Breast epithelium (tissue), 3 donors: Measurements from ENCODE around the gene ARHGEF4.

Experiments used
- POLR2A ChIP-seq: fragments of 450-650 bp; IDR thresholded peaks from one replicate; pipeline ENCODE4 v1.6.1; 2016; ENCODE audit warnings: antibody characterized with exemption, mild to moderate bottlenecking, moderate library complexity
- TF ChIP-seq, protein P1 (sequence below), 3 donors: fragments of 450-650 bp; IDR thresholded peaks; one replicate each; pipeline ENCODE4 v1.5.1; 2016 to 2017; ENCODE audit warnings: antibody characterized with exemption in 3 of 3, mild to moderate bottlenecking in 3 of 3, moderate library complexity in 3 of 3

DNA sequence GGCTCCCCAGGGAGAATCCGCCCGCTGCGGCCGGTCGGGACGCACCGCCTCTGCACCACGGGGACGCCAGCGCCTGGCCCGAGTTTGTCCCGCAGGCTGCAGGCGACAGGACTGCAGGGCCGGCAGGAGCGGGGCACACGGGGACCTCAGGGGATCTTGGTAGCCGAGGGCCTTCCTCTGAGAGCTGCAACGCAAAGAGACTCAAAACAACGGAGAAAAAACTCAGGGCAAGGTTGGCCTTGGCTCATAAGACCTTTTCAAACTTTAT lies 79.7 kb downstream of the ARHGEF4 start:
- TF ChIP-seq, protein P1, sequence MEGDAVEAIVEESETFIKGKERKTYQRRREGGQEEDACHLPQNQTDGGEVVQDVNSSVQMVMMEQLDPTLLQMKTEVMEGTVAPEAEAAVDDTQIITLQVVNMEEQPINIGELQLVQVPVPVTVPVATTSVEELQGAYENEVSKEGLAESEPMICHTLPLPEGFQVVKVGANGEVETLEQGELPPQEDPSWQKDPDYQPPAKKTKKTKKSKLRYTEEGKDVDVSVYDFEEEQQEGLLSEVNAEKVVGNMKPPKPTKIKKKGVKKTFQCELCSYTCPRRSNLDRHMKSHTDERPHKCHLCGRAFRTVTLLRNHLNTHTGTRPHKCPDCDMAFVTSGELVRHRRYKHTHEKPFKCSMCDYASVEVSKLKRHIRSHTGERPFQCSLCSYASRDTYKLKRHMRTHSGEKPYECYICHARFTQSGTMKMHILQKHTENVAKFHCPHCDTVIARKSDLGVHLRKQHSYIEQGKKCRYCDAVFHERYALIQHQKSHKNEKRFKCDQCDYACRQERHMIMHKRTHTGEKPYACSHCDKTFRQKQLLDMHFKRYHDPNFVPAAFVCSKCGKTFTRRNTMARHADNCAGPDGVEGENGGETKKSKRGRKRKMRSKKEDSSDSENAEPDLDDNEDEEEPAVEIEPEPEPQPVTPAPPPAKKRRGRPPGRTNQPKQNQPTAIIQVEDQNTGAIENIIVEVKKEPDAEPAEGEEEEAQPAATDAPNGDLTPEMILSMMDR (IDR thresholded peaks at IDR 0.05): no peak
- no peak for TF ChIP-seq POLR2A
